DMS53 treated with DMSO at 0.1 percent for 48 hours (cell line): ENCODE results near the gene GDI1.
A peak's percentile ranks its signal among the peaks of the same experiment; 100 is the strongest.

Experiments
- DNase-seq: peaks from one replicate; lab custom pipeline; 2025; ENCODE audit not compliant: unreplicated experiment; lab: John Stamatoyannopoulos, UW

GDI1 gene

GRCh38 chrX:154436374-154436982, 476 bp upstream of the GDI1 start:
- DNase-seq, result no peak

DNA sequence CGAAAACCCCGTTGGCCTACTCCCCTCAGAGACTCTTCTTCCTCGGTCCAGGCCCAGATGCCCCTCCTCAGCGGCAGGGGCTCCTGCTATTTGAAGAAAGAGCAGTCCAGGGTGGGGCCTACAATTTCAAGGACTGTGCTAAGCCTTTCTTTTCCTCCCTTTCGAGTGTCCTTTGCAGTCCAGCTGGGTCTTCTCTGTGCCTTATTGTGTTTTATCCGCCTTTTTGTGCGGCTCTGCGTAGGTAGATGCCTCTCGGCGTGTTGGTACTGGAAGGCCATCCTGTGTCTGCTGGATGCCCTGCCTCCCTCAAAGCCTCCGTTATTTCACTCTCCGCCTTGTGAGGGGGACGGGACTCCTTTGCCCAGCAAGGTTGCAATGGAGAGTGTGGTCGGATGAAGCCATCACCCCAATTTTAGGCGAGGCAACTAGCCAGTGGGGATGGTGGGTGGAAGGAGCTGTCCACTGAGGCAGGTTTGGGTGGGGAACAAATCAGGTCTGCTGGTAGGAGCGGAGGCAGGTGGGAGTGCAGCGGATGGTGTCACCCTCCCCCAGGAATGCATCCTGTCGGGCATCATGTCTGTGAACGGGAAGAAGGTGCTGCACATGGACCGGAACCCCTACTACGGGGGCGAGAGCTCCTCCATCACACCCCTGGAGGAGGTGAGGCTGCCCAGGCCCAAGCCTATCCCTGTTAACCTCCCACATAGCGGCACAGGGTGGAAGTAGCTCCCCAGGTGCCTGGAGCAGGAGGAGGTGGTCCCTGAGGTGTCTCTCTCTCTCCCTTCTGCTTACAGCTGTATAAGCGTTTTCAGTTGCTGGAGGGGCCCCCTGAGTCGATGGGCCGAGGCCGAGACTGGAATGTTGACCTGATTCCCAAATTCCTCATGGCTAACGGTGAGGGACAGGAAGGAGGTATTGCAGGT, 1.3 kb downstream of the GDI1 start:
- no peak for DNase-seq

GRCh38 chrX:154439841-154440240, 2.9 kb downstream of the GDI1 start:
- DNase-seq, result no peak

GRCh38 chrX:154440623-154441357, 3.8 kb downstream of the GDI1 start:
- no peak for DNase-seq

- DNase-seq, result no peak
Observed at GRCh38 chrX:154441564-154441963, 4.6 kb downstream of the GDI1 start.

GRCh38 chrX:154441984-154442707, 5.2 kb downstream of the GDI1 start:
- DNase-seq, result no peak

GRCh38 chrX:154443479-154443910, 6.5 kb downstream of the GDI1 start:
- no peak for DNase-seq

GRCh38 chrX:154443992-154444754, 7.2 kb downstream of the GDI1 start, which contains the start of gene FAM50A:
TSS of gene FAM50A (plus strand) at chrX:154444141. CDS start at chrX:154444236, 95 bp downstream.
- peak; percentile 32 for DNase-seq

GRCh38 chrX:154444755-154445246, 7.8 kb downstream of the GDI1 start:
- no peak for DNase-seq

DNA sequence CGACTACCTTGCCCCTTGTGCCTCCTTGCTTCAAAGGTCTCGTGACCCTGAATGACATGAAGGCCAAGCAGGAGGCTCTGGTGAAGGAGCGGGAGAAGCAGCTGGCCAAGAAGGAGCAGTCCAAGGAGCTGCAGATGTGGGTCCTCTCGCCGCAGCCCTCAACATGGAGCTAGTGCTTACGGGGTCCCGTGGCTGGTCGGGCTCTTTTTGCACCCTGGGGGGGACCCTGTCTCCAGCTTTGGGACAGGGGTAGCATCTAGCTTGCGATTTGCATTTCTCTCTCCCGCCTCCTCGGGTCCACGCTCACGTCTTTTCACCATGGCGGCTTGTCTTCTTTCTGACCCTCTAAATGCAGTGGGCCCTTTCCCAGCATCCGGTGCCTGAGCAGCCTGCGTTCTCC, 8.8 kb downstream of the GDI1 start:
- DNase-seq, result no peak

DNA sequence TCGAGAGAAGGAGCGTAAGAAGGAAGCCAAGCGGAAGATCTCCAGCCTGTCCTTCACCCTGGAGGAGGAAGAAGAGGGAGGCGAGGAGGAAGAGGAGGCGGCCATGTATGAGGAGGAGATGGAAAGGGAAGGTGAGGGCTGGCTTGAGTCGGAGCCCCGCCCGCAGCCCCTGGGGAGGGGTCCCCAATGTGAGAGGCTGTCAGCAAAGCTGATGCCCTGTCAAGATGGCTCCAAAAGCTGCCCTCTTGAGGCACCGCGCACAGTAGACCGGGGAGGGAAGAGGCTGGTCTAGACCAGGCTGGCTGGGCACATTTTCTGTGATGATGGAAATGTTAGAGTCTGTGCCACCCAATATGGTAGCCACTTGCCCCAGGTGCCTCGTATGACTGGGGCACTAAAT, 9.5 kb downstream of the GDI1 start:
- no peak for DNase-seq

GRCh38 chrX:154448484-154448883, 11.5 kb downstream of the GDI1 start:
- DNase-seq, result no peak

DNA sequence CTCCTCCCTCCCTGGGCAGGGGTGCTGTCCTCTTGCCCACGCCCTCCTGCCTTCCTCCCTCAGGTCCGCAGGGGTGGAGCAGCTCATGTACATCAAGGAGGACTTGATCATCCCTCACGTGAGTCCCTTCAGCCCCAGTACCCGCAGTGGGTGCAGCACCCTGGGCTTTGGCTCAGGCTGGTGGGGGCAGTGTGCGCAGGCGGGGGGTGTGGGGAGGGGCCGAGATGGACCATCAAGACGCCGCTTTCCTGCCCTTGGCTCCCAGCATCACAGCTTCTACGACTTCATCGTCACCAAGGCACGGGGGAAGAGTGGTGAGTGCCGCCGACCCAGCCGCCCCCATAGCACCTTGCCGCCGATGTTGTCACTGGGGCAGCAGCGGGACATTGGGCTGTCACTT, 12.7 kb downstream of the GDI1 start:
- no peak for DNase-seq

- no peak for DNase-seq
Observed at GRCh38 chrX:154450312-154450711, 13.4 kb downstream of the GDI1 start.

GRCh38 chrX:154452823-154453222, 15.9 kb downstream of the GDI1 start:
- DNase-seq, result no peak

GRCh38 chrX:154457491-154458115, 20.6 kb downstream of the GDI1 start:
- peak; percentile 42 for DNase-seq

- no peak for DNase-seq
Observed at GRCh38 chrX:154458116-154458953, 21.4 kb downstream of the GDI1 start, which contains the start of gene PLXNA3. TSS of gene PLXNA3 (plus strand) at chrX:154458281. CDS start at chrX:154460184, 1,903 bp downstream.

DNA sequence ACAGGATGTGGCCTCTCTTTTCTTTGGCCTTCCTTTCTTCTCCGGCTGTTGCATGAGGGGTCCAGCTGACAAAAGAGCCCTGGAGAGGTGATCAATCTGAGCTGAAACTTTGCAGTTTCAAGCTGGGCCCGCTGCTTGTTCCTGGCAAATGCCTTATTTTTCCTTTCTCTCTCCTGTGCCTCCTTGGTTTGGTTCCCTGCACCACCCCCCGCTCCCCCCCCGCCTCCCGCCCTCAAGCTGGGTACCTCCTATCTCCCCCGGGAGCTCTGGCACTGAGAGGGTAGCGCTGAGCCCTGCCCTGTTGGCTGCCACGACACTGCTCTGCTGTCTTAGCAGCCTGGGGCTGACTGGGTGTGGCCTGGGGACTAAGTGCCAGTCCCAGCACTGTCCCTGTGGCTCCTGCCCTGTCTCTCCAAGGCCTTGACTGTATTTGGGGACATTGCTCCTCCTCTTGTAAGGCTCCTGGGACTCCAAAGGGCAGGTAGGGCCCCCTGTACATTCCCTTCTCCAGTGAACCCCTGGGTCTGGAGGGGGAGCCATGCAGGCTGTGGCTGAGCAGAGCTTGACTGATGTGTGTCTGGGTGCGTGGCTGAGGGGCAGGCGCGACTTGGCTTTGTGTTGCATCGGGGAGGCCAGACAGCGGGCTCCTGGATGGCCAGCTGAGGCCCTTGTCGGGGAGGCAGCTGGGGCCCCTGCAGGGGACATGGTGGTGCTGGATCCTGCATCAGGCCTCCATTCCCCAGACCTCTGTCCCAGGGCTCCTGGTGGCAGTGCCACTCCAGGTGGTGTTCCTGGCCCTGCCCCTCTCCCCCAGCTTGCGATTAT, 22.2 kb downstream of the GDI1 start:
- no peak for DNase-seq
